ENCODE data around the gene AUTS2.

DNA sequence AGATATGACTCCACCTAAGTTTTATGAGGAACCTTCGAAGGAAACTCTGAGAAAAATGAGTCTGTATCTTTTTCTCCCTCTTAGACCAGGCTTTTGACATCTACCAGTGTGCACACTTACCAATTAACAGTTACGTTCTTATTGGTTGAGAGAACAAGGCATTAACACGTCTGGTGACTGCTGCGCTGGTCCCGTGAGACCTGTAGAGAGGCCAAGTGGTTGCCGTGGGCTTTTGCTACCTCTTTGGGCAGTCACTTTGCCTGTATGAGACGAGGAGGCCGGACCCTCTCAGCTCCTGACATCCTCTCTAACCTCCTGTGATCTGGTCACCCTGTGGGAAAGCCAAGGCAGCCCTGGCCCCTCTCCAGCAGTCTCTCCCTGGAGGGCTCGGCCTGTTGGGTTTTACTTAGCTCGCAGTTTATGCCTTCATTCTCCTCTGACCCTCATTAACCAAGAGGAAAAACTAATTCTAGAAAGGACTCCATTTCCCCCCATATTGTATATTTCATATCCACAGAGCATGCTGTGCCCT, 1019.8 kb downstream of the AUTS2 start:
- no peak for TF ChIP-seq POLR2AphosphoS5 (IDR thresholded peaks at IDR 0.05; ENCODE audit: low read depth, low read length)
- TF ChIP-seq PAX5 (IDR thresholded peaks at IDR 0.05; ENCODE audit: insufficient read depth, low read length, severe bottlenecking), result no peak
- TF ChIP-seq POLR2A (IDR thresholded peaks at IDR 0.05; ENCODE audit: low read depth, low read length), result no peak
- no peak for TF ChIP-seq TAF1 (IDR thresholded peaks at IDR 0.05; ENCODE audit: low read depth, low read length)

Measured in GM12891 (cell line).